Activated CD4-positive, alpha-beta memory T cell treated with anti-CD3 and anti-CD28 coated beads, Interleukin-2, amount 10 ng/mL, durations not matched to agents 7 days and 5 days (primary cell): ENCODE data around the gene NABP2. TPM values are rescaled to one million over a fixed set of nuclear protein-coding genes. Genes with fewer than 3 reads are reported as not detected.
"Not testable (repeated sequence)": the region's sequence is repeated elsewhere in the genome, so short reads cannot be mapped to it uniquely, and the experiment has no call there.

ENCODE experiments used
- CTCF ChIA-PET: fragments of 350-600 bp; sonication (Branson Sonifier 250); formaldehyde crosslinking; loops from one replicate; lab custom pipeline; 2021; ENCODE audit warnings: antibody characterized with exemption, inconsistent platforms; lab: Charles Lee
- POLR2A ChIA-PET: fragments of 350-600 bp; sonication (Branson Sonifier 250); formaldehyde crosslinking; loops from one replicate; lab custom pipeline; 2021; ENCODE audit warnings: antibody characterized with exemption; lab: Charles Lee
- DNase-seq: peaks from one replicate; pipeline ENCODE4 v3.0.0-alpha.2; 2020
- H3K27ac Mint-ChIP-seq: one replicate; pipeline ENCODE4 v1.8.0; 2021; ENCODE audit warnings: mild to moderate bottlenecking, mixed read lengths
- H3K27me3 Mint-ChIP-seq: one replicate; pipeline ENCODE4 v1.8.0; 2021; ENCODE audit warnings: mixed read lengths
- H3K36me3 Mint-ChIP-seq: one replicate; pipeline ENCODE4 v1.8.0; 2021; ENCODE audit warnings: low read depth, mixed read lengths
- H3K4me1 Mint-ChIP-seq: one replicate; pipeline ENCODE4 v1.8.0; 2021; ENCODE audit warnings: mixed read lengths
- H3K4me3 Mint-ChIP-seq: one replicate; pipeline ENCODE4 v1.8.0; 2021; ENCODE audit warnings: mild to moderate bottlenecking, mixed read lengths
- H3K9me3 Mint-ChIP-seq: one replicate; pipeline ENCODE4 v1.8.0; 2021; ENCODE audit warnings: mixed read lengths
- total RNA-seq, 2 experiments: library from RNA; stranded (reverse); gene quantifications; one replicate each; pipeline ENCODE4 v1.2.3, GENCODE V29; 2021

NABP2 gene
- total RNA-seq, 2 experiments from 2014 or later: 49.6 to 52.3 TPM

DNA sequence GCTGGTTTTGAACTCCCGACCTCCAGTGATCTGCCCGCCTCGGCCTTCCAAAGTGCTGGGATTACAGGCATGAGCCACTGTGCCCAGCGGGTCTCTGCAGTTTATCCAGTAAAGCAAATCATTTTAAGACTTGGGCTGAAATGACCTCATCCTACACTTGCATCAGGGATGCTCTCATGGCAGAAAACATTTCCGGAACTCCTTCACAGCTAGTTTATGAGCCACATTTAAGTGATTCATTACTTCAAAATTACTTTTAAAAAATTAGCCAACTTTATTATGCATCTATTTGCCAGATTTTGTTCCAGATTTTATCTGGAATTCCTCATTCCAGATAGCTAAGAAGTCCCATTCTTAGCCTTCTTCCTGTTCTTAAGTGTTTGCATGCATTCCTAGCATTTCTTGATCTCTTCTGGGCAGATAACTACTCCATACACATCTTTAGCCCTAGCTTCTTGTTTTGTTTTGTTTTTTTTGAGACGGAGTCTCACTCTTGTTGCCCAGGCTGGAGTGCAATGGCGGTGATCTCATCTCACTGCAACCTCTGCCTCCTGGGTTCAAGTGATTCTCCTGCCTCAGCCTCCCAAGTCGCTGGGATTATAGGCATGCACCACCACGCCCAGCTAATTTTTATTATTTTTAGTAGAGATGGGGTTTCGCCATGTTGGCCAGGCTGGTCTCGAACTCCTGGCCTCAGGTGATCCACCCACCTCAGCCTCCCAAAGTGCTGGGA, 27.2 kb upstream of the NABP2 start:
- not testable (repeated sequence) for H3K9me3 Mint-ChIP-seq, H3K4me3 Mint-ChIP-seq, H3K27ac Mint-ChIP-seq, H3K36me3 Mint-ChIP-seq, H3K27me3 Mint-ChIP-seq, DNase-seq
- H3K4me1 Mint-ChIP-seq: peaks cover 12% of the 10 kb centered on the region
- CTCF ChIA-PET: interaction anchor here (0.6 to 3.3 kb wide), 5 partner anchors 8 to 150 kb away, joined by 3 to 15 read pairs (median 4); partner anchors contain the start of gene SMARCC2
- POLR2A ChIA-PET: interaction anchor here (0.7 to 2.0 kb wide), 2 partner anchors 25 to 371 kb away, joined by 3 to 10 read pairs; partner anchors contain the start of gene RNF41

DNA sequence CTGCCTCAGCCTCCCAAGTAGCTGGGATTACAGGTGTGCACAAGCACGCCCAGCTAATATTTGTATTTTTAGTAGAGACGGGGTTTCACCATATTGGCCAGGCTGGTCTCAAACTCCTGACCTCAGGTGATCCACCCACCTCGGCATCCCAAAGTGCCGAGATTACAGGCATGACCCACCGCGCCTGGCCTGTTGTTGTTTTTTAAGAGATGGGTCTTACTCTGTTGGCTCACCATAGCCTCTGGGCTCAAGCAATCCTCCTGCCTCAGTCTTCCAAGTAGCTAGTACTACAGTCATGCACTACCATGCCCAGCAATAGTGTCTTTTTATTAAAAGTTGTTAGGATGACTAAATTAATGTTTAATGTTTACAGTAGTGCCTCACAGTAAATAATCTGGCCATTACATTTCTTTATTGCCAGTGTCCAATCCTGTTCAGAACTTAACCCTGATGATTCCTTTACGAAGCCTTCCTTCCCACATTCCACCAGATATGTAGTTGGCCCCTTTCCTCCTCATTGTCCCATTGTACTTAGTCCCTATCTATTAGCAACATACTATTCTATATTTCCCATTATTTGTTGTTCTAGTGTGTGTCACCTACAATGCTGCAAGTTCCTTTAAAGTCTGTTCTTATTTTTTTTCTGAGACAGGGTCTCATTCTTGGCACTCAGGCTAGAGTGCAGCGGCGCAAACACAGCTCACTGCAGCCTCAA, 26.1 kb upstream of the NABP2 start:
- Mint-ChIP-seq H3K36me3 (peaks cover 9% of the 10 kb centered on the region), H3K27ac (no peak overlapping the region), H3K9me3 (no peaks in the 10 kb centered on the region), H3K4me3 (no peak overlapping the region), H3K4me1 (peaks cover 5% of the 10 kb centered on the region), H3K27me3 (no peaks in the 10 kb centered on the region)
- no peak for DNase-seq
- CTCF ChIA-PET: interaction anchor here (0.6 to 3.3 kb wide), 3 partner anchors 9 to 11 kb away, joined by 4 to 15 read pairs (median 15); partner anchors contain the start of gene SMARCC2
- POLR2A ChIA-PET: interaction anchor here (1.2 kb wide), 1 partner anchor 10 kb away, joined by 4 read pairs; no protein-coding TSS in a partner anchor

DNA sequence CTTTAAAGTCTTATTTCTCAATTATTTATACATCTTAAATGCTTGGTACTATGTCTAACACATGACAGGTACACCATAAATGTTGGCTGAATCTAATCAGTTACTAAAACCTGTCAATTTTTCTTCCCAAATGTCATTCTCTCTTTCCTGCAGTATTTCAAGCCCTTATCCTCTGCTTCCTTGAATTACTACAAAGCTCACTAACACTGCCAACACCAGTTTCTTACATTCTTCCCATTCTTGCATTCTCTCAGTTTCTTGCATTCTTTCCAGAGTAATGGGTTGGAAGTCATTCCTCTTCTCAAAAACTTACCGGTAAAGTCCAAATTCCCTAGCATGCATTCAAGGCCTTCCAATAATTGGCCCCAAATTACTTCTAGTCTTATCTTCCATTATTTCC, 25.3 kb upstream of the NABP2 start:
- no peak overlapping the region for H3K4me3 Mint-ChIP-seq
- H3K36me3 Mint-ChIP-seq: peaks cover 5% of the 10 kb centered on the region
- DNase-seq: no peak
- H3K27me3 Mint-ChIP-seq: no peaks in the 10 kb centered on the region
- H3K4me1 Mint-ChIP-seq: no peaks in the 10 kb centered on the region
- ChIA-PET CTCF (interaction anchor here (0.7 to 3.3 kb wide), 3 partner anchors 8 to 161 kb away, joined by 4 to 15 read pairs (median 15); partner anchors contain the start of gene SMARCC2), POLR2A (interaction anchor here (1.2 kb wide), 1 partner anchor 9 kb away, joined by 4 read pairs; no protein-coding TSS in a partner anchor)
- no peak overlapping the region for H3K27ac Mint-ChIP-seq
- no peaks in the 10 kb centered on the region for H3K9me3 Mint-ChIP-seq

DNA sequence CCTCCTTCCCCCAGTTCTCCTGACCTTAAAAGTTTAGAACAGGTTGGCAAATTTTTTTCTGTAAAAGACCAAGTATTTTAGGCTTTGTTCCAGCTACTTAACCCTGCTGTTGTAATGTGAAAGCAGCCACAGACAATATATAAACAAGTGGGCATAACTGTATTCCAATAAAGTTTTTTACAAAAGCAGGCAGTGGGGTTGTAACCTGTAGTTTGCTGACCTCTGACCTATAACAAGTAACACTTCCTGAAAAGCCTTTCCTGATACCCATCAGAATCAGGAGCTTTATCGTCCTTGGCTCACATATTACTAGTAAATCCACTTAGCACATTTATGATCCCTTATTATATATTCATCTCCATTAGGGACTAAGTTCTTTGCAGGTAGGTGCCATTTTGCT, 21.8 kb upstream of the NABP2 start:
- Mint-ChIP-seq H3K36me3 (peaks cover 21% of the 10 kb centered on the region), H3K4me3 (no peak overlapping the region), H3K4me1 (no peaks in the 10 kb centered on the region), H3K9me3 (no peaks in the 10 kb centered on the region), H3K27ac (no peak overlapping the region), H3K27me3 (no peaks in the 10 kb centered on the region)
- no peak for DNase-seq
- ChIA-PET CTCF (interaction anchor here (1.0 to 2.3 kb wide), 3 partner anchors 8 to 14 kb away, joined by 5 to 9 read pairs (median 9); partner anchors contain the start of gene SMARCC2), POLR2A (interaction anchor here (1.3 kb wide), 1 partner anchor 12 kb away, joined by 3 read pairs; no protein-coding TSS in a partner anchor)

DNA sequence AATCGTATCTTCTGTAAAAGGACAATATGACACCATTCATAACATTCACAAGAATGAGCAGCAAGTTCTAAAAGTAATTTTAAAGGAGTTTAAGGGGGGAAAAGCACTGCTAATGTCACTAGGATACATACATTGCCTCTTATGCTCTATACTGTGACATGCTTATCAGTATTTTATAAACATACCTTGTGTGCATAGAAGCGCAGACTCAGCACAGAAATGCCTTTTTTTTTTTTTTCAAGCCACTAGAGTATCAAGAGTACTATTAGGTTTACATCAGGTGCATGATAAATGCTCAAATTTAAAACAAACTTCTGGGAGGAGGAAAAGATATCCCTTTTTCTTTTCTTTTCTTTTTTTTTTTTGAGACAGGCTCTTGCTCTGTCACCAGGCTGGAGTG, 21.3 kb upstream of the NABP2 start:
- Mint-ChIP-seq H3K36me3 (peaks cover 26% of the 10 kb centered on the region), H3K27ac (no peak overlapping the region)

DNA sequence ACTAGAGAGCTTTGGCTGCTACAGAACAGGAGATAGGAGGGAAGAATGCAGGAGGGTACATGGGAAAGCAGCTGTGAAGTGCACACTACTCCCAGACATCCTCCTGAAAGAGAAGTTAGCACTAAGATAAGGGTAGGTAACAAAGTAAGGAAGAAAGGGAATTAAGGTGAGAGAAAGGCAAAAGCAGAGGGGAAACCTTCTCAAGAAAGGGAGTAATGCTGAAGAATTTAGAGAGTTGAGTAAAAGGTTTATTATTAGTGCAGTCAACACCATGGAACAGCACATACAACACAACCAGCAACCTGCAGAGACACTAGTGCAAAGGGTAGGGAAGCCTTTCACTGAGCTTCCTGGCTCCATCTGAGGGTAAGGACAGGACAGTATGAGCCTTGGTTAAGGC, 19.9 kb upstream of the NABP2 start:
- H3K36me3 Mint-ChIP-seq: peaks cover 33% of the 10 kb centered on the region
- H3K9me3 Mint-ChIP-seq: no peaks in the 10 kb centered on the region
- no peak for DNase-seq
- no peaks in the 10 kb centered on the region for H3K4me1 Mint-ChIP-seq
- H3K27ac Mint-ChIP-seq: no peak overlapping the region
- no peaks in the 10 kb centered on the region for H3K27me3 Mint-ChIP-seq
- H3K4me3 Mint-ChIP-seq: no peak overlapping the region
- POLR2A ChIA-PET: interaction anchor here (1.4 kb wide), 1 partner anchor 45 kb away, joined by 3 read pairs; no protein-coding TSS in a partner anchor
- CTCF ChIA-PET: interaction anchor here (1.1 to 5.9 kb wide), 4 partner anchors 10 to 54 kb away, joined by 3 to 43 read pairs (median 16); partner anchors contain the start of genes ANKRD52, RNF41 and SMARCC2

More for the DNA sequence above, 21.3 kb upstream of the NABP2 start:
- H3K9me3 Mint-ChIP-seq: no peaks in the 10 kb centered on the region
- CTCF ChIA-PET: interaction anchor here (0.8 to 2.3 kb wide), 4 partner anchors 9 to 248 kb away, joined by 3 to 9 read pairs (median 7); partner anchors contain the start of gene SMARCC2
- DNase-seq: no peak
- H3K4me3 Mint-ChIP-seq: no peak overlapping the region
- no peaks in the 10 kb centered on the region for H3K27me3 Mint-ChIP-seq
- POLR2A ChIA-PET: interaction anchor here (0.5 kb wide), 1 partner anchor 36 kb away, joined by 3 read pairs; no protein-coding TSS in a partner anchor
- no peaks in the 10 kb centered on the region for H3K4me1 Mint-ChIP-seq

DNA sequence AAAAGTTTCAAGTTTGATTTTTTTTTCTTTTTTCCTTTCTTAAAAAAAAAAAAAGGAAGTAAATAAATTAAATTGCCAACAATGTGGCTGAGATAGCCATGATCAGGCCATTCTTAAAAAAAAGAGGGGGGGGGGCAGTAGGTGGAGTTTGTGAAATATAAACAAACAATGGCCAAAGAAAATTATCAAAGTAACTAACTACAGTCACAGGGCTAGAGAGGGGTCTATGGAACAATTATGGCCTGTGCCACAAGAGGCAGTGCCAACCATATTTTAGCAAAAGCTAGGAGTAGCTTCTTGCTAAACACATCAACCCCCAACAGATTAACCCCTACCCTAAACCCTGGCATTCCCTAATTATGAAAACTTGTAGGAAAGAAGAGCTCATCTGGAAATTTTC, 18.7 kb upstream of the NABP2 start:
- H3K4me3 Mint-ChIP-seq: no peak overlapping the region
- no peaks in the 10 kb centered on the region for H3K4me1 Mint-ChIP-seq
- no peak overlapping the region for H3K27ac Mint-ChIP-seq
- peaks cover 41% of the 10 kb centered on the region for H3K36me3 Mint-ChIP-seq
- CTCF ChIA-PET: interaction anchor here (1.0 to 5.9 kb wide), 10 partner anchors 8 to 57 kb away, joined by 3 to 43 read pairs (median 6); partner anchors contain the start of genes ANKRD52, RNF41 and SMARCC2
- no peak for DNase-seq
- H3K27me3 Mint-ChIP-seq: no peaks in the 10 kb centered on the region
- no peaks in the 10 kb centered on the region for H3K9me3 Mint-ChIP-seq
- POLR2A ChIA-PET: interaction anchor here (1.4 to 4.5 kb wide), 2 partner anchors 16 to 46 kb away, joined by 3 to 32 read pairs; partner anchors contain the start of gene RNF41

DNA sequence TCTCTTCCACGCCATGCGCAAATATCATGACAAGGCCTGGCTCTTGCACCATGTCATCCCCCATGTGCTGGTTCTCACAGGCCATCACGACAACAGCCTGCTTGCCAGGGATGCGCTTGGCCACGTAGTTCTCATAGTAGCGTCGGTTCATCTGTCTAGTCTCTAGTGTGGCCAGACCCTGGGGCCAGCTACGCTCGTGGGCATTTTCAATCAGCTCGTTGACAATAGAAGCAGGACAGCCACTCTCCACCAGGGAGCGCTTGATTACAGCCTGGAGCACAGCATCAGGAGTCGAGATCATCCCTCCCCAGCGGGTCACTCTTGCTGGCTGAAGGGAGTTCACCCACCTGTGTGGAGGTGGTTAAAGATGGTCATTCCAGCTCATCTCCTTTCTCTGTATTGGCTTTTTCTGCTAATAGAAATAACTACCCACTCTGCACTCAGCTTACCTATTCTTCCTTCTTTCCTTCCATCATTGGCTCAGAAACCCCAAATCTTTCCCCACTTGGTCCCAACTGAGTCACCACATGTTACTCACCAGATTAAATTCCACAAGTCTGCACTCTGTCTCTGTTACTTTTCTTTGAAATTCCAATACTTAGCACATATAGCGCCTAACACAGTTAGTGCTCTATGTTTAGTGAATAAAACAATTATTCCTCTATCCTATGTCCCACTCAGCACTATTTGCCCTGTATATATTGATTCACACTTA, 17.5 kb upstream of the NABP2 start:
- peak; percentile 52 for DNase-seq
- Mint-ChIP-seq H3K27me3 (no peaks in the 10 kb centered on the region), H3K4me1 (no peaks in the 10 kb centered on the region), H3K36me3 (peaks cover 48% of the 10 kb centered on the region), H3K4me3 (no peak overlapping the region), H3K27ac (no peak overlapping the region), H3K9me3 (no peaks in the 10 kb centered on the region)
- ChIA-PET POLR2A (interaction anchor here (0.5 to 4.5 kb wide), 5 partner anchors 12 to 161 kb away, joined by 3 to 32 read pairs (median 4); partner anchors contain the start of genes CS and RNF41), CTCF (interaction anchor here (0.6 to 5.9 kb wide), 18 partner anchors 9 to 430 kb away, joined by 3 to 43 read pairs (median 5); partner anchors contain the start of genes ANKRD52, CNPY2, COQ10A and RNF41)

DNA sequence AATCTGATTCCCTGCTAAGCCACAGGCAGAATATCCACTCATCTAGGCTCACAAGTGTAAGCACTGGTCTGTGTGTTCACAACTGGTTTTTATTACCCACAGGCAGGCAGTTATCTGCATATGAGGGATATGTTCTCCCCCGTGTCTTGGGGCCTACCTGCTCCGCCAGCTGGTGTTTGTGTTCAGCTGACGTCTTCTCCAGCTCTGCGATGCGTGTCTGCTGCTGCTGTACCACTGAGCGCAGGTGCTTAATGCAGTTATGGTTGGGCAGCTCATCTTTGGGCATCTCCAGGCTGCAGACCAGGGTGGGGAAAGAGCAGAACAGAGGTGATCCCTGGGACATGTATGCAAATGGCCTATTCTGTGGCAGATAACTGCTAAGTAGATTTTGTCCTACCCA, 16.1 kb upstream of the NABP2 start:
- CTCF ChIA-PET: interaction anchor here (1.3 to 5.9 kb wide), 8 partner anchors 10 to 429 kb away, joined by 3 to 43 read pairs (median 10); partner anchors contain the start of genes ANKRD52, RNF41, SMARCC2 and STAT2
- no peak for DNase-seq
- peaks cover 4% of the 10 kb centered on the region for H3K4me1 Mint-ChIP-seq
- H3K9me3 Mint-ChIP-seq: no peaks in the 10 kb centered on the region
- H3K27ac Mint-ChIP-seq: no peak overlapping the region
- no peak overlapping the region for H3K4me3 Mint-ChIP-seq
- H3K36me3 Mint-ChIP-seq: peaks cover 60% of the 10 kb centered on the region
- POLR2A ChIA-PET: interaction anchor here (0.8 to 4.5 kb wide), 5 partner anchors 10 to 92 kb away, joined by 3 to 32 read pairs (median 4); partner anchors contain the start of genes CS, RNF41 and SMARCC2
- no peaks in the 10 kb centered on the region for H3K27me3 Mint-ChIP-seq

DNA sequence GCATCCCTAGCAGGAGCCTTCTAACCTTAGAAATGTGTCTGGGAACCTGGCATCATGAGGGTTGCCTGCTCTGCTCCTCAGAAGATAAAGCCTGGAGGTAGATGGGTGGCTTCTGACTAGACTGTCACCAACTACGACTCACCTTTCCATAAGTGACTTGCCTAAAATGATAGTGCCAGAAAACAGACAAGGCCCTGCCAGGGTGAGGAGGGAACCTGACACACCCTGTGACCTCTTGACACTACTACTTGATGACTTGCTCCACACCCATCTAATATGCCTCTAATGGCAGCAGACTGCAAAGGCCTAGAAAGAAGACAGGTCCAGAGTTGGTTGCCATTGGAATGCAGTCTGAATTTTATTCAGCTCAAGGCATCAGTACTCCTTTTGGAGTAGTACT, 11.8 kb upstream of the NABP2 start:
- DNase-seq: no peak
- H3K36me3 Mint-ChIP-seq: peaks cover 60% of the 10 kb centered on the region
- no peak overlapping the region for H3K4me3 Mint-ChIP-seq
- ChIA-PET POLR2A (interaction anchor here (1.4 kb wide), 1 partner anchor 10 kb away, joined by 6 read pairs; the partner anchor contains the start of gene RNF41), CTCF (interaction anchor here (1.4 kb wide), 1 partner anchor 10 kb away, joined by 4 read pairs; the partner anchor contains the start of gene RNF41)
- H3K9me3 Mint-ChIP-seq: no peaks in the 10 kb centered on the region
- no peak overlapping the region for H3K27ac Mint-ChIP-seq
- no peaks in the 10 kb centered on the region for H3K27me3 Mint-ChIP-seq
- H3K4me1 Mint-ChIP-seq: peaks cover 6% of the 10 kb centered on the region

DNA sequence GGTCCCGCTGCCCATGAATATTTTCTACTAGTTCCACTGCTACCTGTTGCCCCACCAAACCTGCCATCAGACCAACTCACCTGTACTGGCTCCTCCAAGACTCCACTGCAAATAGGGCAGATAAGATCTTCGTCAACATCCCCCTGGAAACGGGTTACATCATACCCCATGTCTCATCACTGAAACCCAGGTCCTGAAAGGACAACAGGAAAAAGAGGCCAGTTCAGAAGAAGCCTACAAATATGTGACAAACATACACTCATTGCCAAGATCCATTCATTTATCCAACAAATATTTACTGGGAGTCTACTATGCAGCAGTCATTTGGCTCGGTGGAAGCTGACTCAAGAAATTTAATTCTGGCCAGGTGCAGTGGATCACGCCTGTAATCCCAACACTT, 10.3 kb upstream of the NABP2 start:
- H3K4me1 Mint-ChIP-seq: peaks cover 6% of the 10 kb centered on the region
- no peak overlapping the region for H3K4me3 Mint-ChIP-seq
- ChIA-PET POLR2A (interaction anchor here (0.7 to 1.4 kb wide), 3 partner anchors 8 to 85 kb away, joined by 3 to 6 read pairs (median 3); partner anchors contain the start of gene RNF41), CTCF (interaction anchor here (1.0 to 1.2 kb wide), 2 partner anchors 9 to 25 kb away, joined by 3 to 5 read pairs; partner anchors contain the start of gene SMARCC2)
- no peaks in the 10 kb centered on the region for H3K9me3 Mint-ChIP-seq
- peaks cover 51% of the 10 kb centered on the region for H3K36me3 Mint-ChIP-seq
- no peak overlapping the region for H3K27ac Mint-ChIP-seq
- DNase-seq: no peak
- no peaks in the 10 kb centered on the region for H3K27me3 Mint-ChIP-seq
